ENCODE data around the gene CCDC6.

- TF ChIP-seq, protein P1, sequence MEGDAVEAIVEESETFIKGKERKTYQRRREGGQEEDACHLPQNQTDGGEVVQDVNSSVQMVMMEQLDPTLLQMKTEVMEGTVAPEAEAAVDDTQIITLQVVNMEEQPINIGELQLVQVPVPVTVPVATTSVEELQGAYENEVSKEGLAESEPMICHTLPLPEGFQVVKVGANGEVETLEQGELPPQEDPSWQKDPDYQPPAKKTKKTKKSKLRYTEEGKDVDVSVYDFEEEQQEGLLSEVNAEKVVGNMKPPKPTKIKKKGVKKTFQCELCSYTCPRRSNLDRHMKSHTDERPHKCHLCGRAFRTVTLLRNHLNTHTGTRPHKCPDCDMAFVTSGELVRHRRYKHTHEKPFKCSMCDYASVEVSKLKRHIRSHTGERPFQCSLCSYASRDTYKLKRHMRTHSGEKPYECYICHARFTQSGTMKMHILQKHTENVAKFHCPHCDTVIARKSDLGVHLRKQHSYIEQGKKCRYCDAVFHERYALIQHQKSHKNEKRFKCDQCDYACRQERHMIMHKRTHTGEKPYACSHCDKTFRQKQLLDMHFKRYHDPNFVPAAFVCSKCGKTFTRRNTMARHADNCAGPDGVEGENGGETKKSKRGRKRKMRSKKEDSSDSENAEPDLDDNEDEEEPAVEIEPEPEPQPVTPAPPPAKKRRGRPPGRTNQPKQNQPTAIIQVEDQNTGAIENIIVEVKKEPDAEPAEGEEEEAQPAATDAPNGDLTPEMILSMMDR (IDR thresholded peaks at IDR 0.05), result no peak
- no peak for TF ChIP-seq EP300 (IDR thresholded peaks at IDR 0.05)
- no peak for TF ChIP-seq POLR2A (IDR thresholded peaks at IDR 0.05)
Measured at GRCh38 chr10:59814878-59815277, 91.5 kb downstream of the CCDC6 start.

Data from ovary (tissue), 3 donors.